WTC11 (cell line): ENCODE data around the gene OR52I2. TPM values are rescaled to one million over a fixed set of nuclear protein-coding genes. Genes with fewer than 3 reads are reported as not detected.

Source experiments
- ATAC-seq: fragments of 200-7000 bp; cut with Tn5 transposase; 2 replicates; pipeline ENCODE4 v1.10.0; 2021; ENCODE audit warnings: mild to moderate bottlenecking, moderate library complexity
- CTCF ChIA-PET: fragments of 300-600 bp; sonication (Branson Sonifier 250); formaldehyde crosslinking; loops from one replicate; lab custom pipeline; 2021; ENCODE audit warnings: antibody characterized with exemption; lab: Charles Lee
- POLR2A ChIA-PET: fragments of 350-600 bp; sonication (Branson Sonifier 250); formaldehyde crosslinking; loops from one replicate; lab custom pipeline; 2021; ENCODE audit warnings: antibody characterized with exemption; lab: Charles Lee
- DNase-seq: peaks from one replicate; pipeline ENCODE4 v3.0.0; 2021; ENCODE audit warnings: low spot score
- H3K27ac Mint-ChIP-seq: 2 replicates; pipeline ENCODE4 v1.8.0; 2021; ENCODE audit warnings: mixed read lengths
- H3K27me3 Mint-ChIP-seq: 2 replicates; pipeline ENCODE4 v1.8.0; 2021; ENCODE audit warnings: low read depth, mild to moderate bottlenecking, moderate library complexity, mixed read lengths
- H3K36me3 Mint-ChIP-seq: 2 replicates; pipeline ENCODE4 v1.8.0; 2021; ENCODE audit warnings: mixed read lengths
- H3K4me1 Mint-ChIP-seq: 2 replicates; pipeline ENCODE4 v1.8.0; 2022; ENCODE audit warnings: mixed read lengths
- H3K4me3 Mint-ChIP-seq: 2 replicates; pipeline ENCODE4 v1.8.0; 2021; ENCODE audit warnings: mild to moderate bottlenecking, moderate library complexity, mixed read lengths
- H3K9me3 Mint-ChIP-seq: 2 replicates; pipeline ENCODE4 v1.8.0; 2021; ENCODE audit warnings: mixed read lengths
- ATF1 ChIP-seq: sonication (generic); formaldehyde crosslinking; IDR thresholded peaks from 2 replicates; pipeline ENCODE4 v1.8.1; 2023; ENCODE audit warnings: mild to moderate bottlenecking, moderate library complexity, missing genetic modification reagents
- CBFB ChIP-seq: sonication (generic); formaldehyde crosslinking; IDR thresholded peaks from 2 replicates; pipeline ENCODE4 v1.8.1; 2022; ENCODE audit warnings: mild to moderate bottlenecking, low read depth, missing genetic modification reagents
- ELF4 ChIP-seq: sonication (generic); formaldehyde crosslinking; IDR thresholded peaks from 2 replicates; pipeline ENCODE4 v1.8.1; 2022; ENCODE audit warnings: low read depth, mild to moderate bottlenecking, moderate library complexity, missing genetic modification reagents
- ESRRA ChIP-seq: sonication (generic); formaldehyde crosslinking; IDR thresholded peaks from 2 replicates; pipeline ENCODE4 v1.8.1; 2022; ENCODE audit warnings: mild to moderate bottlenecking, missing genetic modification reagents, borderline replicate concordance
- KAT7 ChIP-seq: sonication (generic); formaldehyde crosslinking; IDR thresholded peaks from 2 replicates; pipeline ENCODE4 v1.8.1; 2023; ENCODE audit warnings: missing genetic modification reagents, mild to moderate bottlenecking, borderline replicate concordance
- MYBL2 ChIP-seq: sonication (generic); formaldehyde crosslinking; IDR thresholded peaks from 2 replicates; pipeline ENCODE4 v1.8.1; 2023; ENCODE audit warnings: mild to moderate bottlenecking, moderate library complexity, missing genetic modification reagents
- NFATC4 ChIP-seq: fragments of 250-450 bp; sonication (Bioruptor Pico); IDR thresholded peaks from 2 replicates; pipeline ENCODE4 v1.9.0; 2021; ENCODE audit warnings: mild to moderate bottlenecking
- NR1H2 ChIP-seq: sonication (generic); formaldehyde crosslinking; IDR thresholded peaks from 2 replicates; pipeline ENCODE4 v1.9.0; 2021; ENCODE audit warnings: mild to moderate bottlenecking, moderate library complexity, missing genetic modification reagents
- NR3C1 ChIP-seq: sonication (generic); formaldehyde crosslinking; conservative IDR thresholded peaks from 2 replicates; pipeline ENCODE4 v1.8.1; 2023; ENCODE audit warnings: low read depth, mild to moderate bottlenecking, missing genetic modification reagents
- RELA ChIP-seq: sonication (generic); formaldehyde crosslinking; IDR thresholded peaks from 2 replicates; pipeline ENCODE4 v1.8.1; 2022; ENCODE audit warnings: missing genetic modification reagents, mild to moderate bottlenecking, borderline replicate concordance
- SMAD3 ChIP-seq: sonication (generic); formaldehyde crosslinking; IDR thresholded peaks from 2 replicates; pipeline ENCODE4 v1.8.0; 2022; ENCODE audit warnings: missing genetic modification reagents, mild to moderate bottlenecking, borderline replicate concordance
- SMAD4 ChIP-seq: sonication (generic); formaldehyde crosslinking; IDR thresholded peaks from 2 replicates; pipeline ENCODE4 v1.8.0; 2022; ENCODE audit warnings: mild to moderate bottlenecking, missing genetic modification reagents
- TEAD1 ChIP-seq: sonication (generic); formaldehyde crosslinking; IDR thresholded peaks from 2 replicates; pipeline ENCODE4 v1.8.0; 2022; ENCODE audit warnings: mild to moderate bottlenecking, missing genetic modification reagents
- ZNF263 ChIP-seq: sonication (generic); formaldehyde crosslinking; IDR thresholded peaks from 2 replicates; pipeline ENCODE4 v1.8.1; 2022; ENCODE audit warnings: low read depth, mild to moderate bottlenecking, moderate library complexity, missing genetic modification reagents
- total RNA-seq: library from RNA; stranded (reverse); gene quantifications from 3 replicates; pipeline ENCODE4 v1.2.3, GENCODE V29; 2021
- TF ChIP-seq, protein P1 (sequence below): sonication (generic); formaldehyde crosslinking; IDR thresholded peaks from 2 replicates; pipeline ENCODE4 v1.8.1; 2023; ENCODE audit warnings: mild to moderate bottlenecking, missing genetic modification reagents
- TF ChIP-seq, protein P2 (sequence below): fragments of 250-450 bp; sonication (Bioruptor Pico); conservative IDR thresholded peaks from 2 replicates; pipeline ENCODE4 v1.9.0; 2021; ENCODE audit warnings: mild to moderate bottlenecking
- TF ChIP-seq, protein P3 (sequence below): sonication (generic); formaldehyde crosslinking; IDR thresholded peaks from 2 replicates; pipeline ENCODE4 v1.8.1; 2023; ENCODE audit warnings: mild to moderate bottlenecking, missing genetic modification reagents, moderate library complexity
- TF ChIP-seq, protein P4 (sequence below): sonication (generic); formaldehyde crosslinking; conservative IDR thresholded peaks from 2 replicates; pipeline ENCODE4 v1.8.1; 2022; ENCODE audit warnings: mild to moderate bottlenecking, missing genetic modification reagents
- TF ChIP-seq, protein P5 (sequence below): fragments of 250-450 bp; sonication (Bioruptor Pico); IDR thresholded peaks from 2 replicates; pipeline ENCODE4 v1.9.0; 2021; ENCODE audit warnings: mild to moderate bottlenecking, borderline replicate concordance
- TF ChIP-seq, protein P6 (sequence below): sonication (generic); formaldehyde crosslinking; IDR thresholded peaks from 2 replicates; pipeline ENCODE4 v1.8.0; 2022; ENCODE audit warnings: mild to moderate bottlenecking, missing genetic modification reagents
- TF ChIP-seq, protein P7 (sequence below): fragments of 250-450 bp; sonication (Bioruptor Pico); IDR thresholded peaks from 2 replicates; pipeline ENCODE4 v1.9.0; 2021; ENCODE audit warnings: mild to moderate bottlenecking

The OR52I2 gene
- total RNA-seq, 1 experiment from 2014 or later: not detected

DNA sequence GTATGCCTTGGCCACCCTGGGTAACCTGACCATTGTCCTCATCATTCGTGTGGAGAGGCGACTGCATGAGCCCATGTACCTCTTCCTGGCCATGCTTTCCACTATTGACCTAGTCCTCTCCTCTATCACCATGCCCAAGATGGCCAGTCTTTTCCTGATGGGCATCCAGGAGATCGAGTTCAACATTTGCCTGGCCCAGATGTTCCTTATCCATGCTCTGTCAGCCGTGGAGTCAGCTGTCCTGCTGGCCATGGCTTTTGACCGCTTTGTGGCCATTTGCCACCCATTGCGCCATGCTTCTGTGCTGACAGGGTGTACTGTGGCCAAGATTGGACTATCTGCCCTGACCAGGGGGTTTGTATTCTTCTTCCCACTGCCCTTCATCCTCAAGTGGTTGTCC lies 58.4 kb downstream of the OR52I2 start:
- H3K4me1 Mint-ChIP-seq: peaks cover 13% of the 10 kb centered on the region
- CTCF ChIA-PET: no interaction called here
- H3K9me3 Mint-ChIP-seq: peaks cover 8% of the 10 kb centered on the region; the same call in 1 of the 2 replicates
- no peak overlapping the region for H3K4me3 Mint-ChIP-seq
- H3K27me3 Mint-ChIP-seq: peaks cover 3% of the 10 kb centered on the region; the same call in 1 of the 2 replicates
- no peaks in the 10 kb centered on the region for H3K36me3 Mint-ChIP-seq
- POLR2A ChIA-PET: no interaction called here
- H3K27ac Mint-ChIP-seq: no peak overlapping the region
- TF ChIP-seq SMAD3 (CRISPR knock-in tag) (no peak), NR1H2 (CRISPR knock-in tag) (no peak), TEAD1 (no peak), KAT7 (CRISPR knock-in tag) (no peak)
- TF ChIP-seq, protein P1, sequence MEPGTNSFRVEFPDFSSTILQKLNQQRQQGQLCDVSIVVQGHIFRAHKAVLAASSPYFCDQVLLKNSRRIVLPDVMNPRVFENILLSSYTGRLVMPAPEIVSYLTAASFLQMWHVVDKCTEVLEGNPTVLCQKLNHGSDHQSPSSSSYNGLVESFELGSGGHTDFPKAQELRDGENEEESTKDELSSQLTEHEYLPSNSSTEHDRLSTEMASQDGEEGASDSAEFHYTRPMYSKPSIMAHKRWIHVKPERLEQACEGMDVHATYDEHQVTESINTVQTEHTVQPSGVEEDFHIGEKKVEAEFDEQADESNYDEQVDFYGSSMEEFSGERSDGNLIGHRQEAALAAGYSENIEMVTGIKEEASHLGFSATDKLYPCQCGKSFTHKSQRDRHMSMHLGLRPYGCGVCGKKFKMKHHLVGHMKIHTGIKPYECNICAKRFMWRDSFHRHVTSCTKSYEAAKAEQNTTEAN (CRISPR knock-in tag): no peak
- TF ChIP-seq, protein P2, sequence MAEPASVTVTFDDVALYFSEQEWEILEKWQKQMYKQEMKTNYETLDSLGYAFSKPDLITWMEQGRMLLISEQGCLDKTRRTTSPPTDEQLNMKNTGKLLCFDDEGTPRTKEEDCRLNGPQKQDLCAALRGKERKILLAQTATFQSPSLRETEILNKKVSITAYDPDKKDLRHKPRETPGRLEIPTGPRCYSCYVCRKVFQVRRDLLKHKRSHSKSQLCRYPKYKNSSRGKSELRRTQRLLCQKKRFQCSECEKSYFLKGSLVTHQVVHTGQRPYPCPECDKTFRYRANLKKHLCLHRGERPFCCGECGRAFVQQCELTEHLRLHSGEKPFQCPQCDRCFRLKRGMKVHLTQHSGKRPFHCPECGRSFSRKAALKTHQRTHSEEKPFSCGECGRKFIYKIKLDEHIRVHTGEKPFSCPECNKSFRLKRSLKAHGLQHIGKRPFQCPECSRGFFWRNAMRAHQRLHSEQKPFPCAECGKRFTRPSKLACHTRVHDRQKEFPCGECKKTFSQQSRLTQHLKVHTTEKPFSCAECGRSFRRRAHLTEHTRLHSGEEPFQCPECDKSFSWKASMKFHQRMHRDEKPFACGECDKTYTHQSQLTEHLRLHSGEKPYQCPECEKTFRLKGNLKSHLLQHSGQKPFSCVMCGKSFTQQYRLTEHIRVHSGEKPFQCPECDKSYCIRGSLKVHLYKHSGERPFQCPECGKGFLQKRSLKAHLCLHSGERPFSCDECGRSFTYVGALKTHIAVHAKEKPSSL: no peak
- TF ChIP-seq, protein P3, sequence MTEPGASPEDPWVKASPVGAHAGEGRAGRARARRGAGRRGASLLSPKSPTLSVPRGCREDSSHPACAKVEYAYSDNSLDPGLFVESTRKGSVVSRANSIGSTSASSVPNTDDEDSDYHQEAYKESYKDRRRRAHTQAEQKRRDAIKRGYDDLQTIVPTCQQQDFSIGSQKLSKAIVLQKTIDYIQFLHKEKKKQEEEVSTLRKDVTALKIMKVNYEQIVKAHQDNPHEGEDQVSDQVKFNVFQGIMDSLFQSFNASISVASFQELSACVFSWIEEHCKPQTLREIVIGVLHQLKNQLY (CRISPR knock-in tag): no peak
- DNase-seq: no peak
- ATAC-seq: no peak

DNA sequence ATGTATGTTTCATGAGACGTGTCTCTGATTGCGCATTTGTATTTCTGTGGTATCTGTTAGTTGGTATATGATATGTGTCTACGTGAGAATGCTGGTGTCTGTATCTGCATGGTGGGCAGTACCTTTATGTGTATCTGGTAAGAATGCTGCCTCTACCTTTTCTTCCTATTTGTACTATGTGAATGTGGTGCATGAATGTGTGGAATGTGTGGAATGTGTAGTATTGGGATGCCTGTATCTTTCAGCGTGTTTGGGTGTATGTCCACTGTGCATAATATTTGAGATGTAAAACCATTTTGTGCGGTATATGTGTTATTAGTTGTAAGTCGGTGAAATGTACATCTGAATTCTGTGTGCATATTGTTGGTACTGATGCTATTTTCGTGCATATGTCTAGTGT lies 60.0 kb downstream of the OR52I2 start:
- Mint-ChIP-seq H3K27me3 (peaks cover 3% of the 10 kb centered on the region; the same call in 1 of the 2 replicates), H3K4me3 (no peak overlapping the region), H3K27ac (no peak overlapping the region), H3K4me1 (peaks cover 13% of the 10 kb centered on the region), H3K9me3 (peaks cover 8% of the 10 kb centered on the region; the same call in 1 of the 2 replicates), H3K36me3 (no peaks in the 10 kb centered on the region)
- no peak for ATAC-seq
- ChIA-PET CTCF (interaction anchor here (1.4 kb wide), 1 partner anchor 15 kb away, joined by 3 read pairs; no protein-coding TSS in a partner anchor), POLR2A (no interaction called here)
- no peak for DNase-seq
- TF ChIP-seq ELF4 (CRISPR knock-in tag) (no peak), NFATC4 (CRISPR knock-in tag) (no peak), ESRRA (CRISPR knock-in tag) (no peak), MYBL2 (CRISPR knock-in tag) (no peak), SMAD4 (CRISPR knock-in tag) (no peak), ATF1 (CRISPR knock-in tag) (no peak), TEAD1 (no peak), NR3C1 (no peak), ZNF263 (CRISPR knock-in tag) (no peak), RELA (no peak), SMAD3 (CRISPR knock-in tag) (no peak), CBFB (CRISPR knock-in tag) (no peak)
- TF ChIP-seq, protein P4, sequence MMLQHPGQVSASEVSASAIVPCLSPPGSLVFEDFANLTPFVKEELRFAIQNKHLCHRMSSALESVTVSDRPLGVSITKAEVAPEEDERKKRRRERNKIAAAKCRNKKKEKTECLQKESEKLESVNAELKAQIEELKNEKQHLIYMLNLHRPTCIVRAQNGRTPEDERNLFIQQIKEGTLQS (CRISPR knock-in tag): no peak
- TF ChIP-seq, protein P5, sequence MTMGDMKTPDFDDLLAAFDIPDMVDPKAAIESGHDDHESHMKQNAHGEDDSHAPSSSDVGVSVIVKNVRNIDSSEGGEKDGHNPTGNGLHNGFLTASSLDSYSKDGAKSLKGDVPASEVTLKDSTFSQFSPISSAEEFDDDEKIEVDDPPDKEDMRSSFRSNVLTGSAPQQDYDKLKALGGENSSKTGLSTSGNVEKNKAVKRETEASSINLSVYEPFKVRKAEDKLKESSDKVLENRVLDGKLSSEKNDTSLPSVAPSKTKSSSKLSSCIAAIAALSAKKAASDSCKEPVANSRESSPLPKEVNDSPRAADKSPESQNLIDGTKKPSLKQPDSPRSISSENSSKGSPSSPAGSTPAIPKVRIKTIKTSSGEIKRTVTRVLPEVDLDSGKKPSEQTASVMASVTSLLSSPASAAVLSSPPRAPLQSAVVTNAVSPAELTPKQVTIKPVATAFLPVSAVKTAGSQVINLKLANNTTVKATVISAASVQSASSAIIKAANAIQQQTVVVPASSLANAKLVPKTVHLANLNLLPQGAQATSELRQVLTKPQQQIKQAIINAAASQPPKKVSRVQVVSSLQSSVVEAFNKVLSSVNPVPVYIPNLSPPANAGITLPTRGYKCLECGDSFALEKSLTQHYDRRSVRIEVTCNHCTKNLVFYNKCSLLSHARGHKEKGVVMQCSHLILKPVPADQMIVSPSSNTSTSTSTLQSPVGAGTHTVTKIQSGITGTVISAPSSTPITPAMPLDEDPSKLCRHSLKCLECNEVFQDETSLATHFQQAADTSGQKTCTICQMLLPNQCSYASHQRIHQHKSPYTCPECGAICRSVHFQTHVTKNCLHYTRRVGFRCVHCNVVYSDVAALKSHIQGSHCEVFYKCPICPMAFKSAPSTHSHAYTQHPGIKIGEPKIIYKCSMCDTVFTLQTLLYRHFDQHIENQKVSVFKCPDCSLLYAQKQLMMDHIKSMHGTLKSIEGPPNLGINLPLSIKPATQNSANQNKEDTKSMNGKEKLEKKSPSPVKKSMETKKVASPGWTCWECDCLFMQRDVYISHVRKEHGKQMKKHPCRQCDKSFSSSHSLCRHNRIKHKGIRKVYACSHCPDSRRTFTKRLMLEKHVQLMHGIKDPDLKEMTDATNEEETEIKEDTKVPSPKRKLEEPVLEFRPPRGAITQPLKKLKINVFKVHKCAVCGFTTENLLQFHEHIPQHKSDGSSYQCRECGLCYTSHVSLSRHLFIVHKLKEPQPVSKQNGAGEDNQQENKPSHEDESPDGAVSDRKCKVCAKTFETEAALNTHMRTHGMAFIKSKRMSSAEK (CRISPR knock-in tag): no peak
- TF ChIP-seq, protein P6, sequence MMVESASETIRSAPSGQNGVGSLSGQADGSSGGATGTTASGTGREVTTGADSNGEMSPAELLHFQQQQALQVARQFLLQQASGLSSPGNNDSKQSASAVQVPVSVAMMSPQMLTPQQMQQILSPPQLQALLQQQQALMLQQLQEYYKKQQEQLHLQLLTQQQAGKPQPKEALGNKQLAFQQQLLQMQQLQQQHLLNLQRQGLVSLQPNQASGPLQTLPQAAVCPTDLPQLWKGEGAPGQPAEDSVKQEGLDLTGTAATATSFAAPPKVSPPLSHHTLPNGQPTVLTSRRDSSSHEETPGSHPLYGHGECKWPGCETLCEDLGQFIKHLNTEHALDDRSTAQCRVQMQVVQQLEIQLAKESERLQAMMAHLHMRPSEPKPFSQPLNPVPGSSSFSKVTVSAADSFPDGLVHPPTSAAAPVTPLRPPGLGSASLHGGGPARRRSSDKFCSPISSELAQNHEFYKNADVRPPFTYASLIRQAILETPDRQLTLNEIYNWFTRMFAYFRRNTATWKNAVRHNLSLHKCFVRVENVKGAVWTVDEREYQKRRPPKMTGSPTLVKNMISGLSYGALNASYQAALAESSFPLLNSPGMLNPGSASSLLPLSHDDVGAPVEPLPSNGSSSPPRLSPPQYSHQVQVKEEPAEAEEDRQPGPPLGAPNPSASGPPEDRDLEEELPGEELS (CRISPR knock-in tag): no peak
- TF ChIP-seq, protein P7, sequence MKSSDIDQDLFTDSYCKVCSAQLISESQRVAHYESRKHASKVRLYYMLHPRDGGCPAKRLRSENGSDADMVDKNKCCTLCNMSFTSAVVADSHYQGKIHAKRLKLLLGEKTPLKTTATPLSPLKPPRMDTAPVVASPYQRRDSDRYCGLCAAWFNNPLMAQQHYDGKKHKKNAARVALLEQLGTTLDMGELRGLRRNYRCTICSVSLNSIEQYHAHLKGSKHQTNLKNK (CRISPR knock-in tag): no peak
- TF ChIP-seq, protein P2: no peak
